ENCODE results near the gene ATG14.
"Not testable (repeated sequence)": the region's sequence is repeated elsewhere in the genome, so short reads cannot be mapped to it uniquely, and the experiment has no call there.

Gene ATG14

GRCh38 chr14:55352201-55352600, 59.4 kb downstream of the ATG14 start:
- TF ChIP-seq CTCF (IDR thresholded peaks at IDR 0.05; ENCODE audit: insufficient read depth, missing control alignments): no peak
- FAIRE-seq (no peak), DNase-seq (ENCODE audit: insufficient read length, low spot score) (no peak)

GRCh38 chr14:55351111-55351510, 60.5 kb downstream of the ATG14 start:
- TF ChIP-seq CTCF (IDR thresholded peaks at IDR 0.05; ENCODE audit: insufficient read depth, missing control alignments): no peak
- no peak for FAIRE-seq

GRCh38 chr14:55350461-55350860, 61.2 kb downstream of the ATG14 start:
- FAIRE-seq (no peak), DNase-seq (ENCODE audit: insufficient read length, low spot score) (no peak)
- TF ChIP-seq CTCF (IDR thresholded peaks at IDR 0.05; ENCODE audit: insufficient read depth, missing control alignments): no peak

More at GRCh38 chr14:55351111-55351510, 60.5 kb downstream of the ATG14 start:
- DNase-seq (ENCODE audit: insufficient read length, low spot score): no peak

- TF ChIP-seq CTCF (IDR thresholded peaks at IDR 0.05; ENCODE audit: insufficient read depth, missing control alignments): no peak
- FAIRE-seq (no peak), DNase-seq (ENCODE audit: insufficient read length, low spot score) (no peak)
Measured at GRCh38 chr14:55349565-55349964, 62.1 kb downstream of the ATG14 start.

GRCh38 chr14:55348766-55349453, 62.7 kb downstream of the ATG14 start:
- FAIRE-seq (no peak), DNase-seq (ENCODE audit: insufficient read length, low spot score) (no peak)
- TF ChIP-seq CTCF (IDR thresholded peaks at IDR 0.05; ENCODE audit: insufficient read depth, missing control alignments): no peak

- no peak for TF ChIP-seq CTCF (IDR thresholded peaks at IDR 0.05; ENCODE audit: insufficient read depth, missing control alignments)
- FAIRE-seq (no peak), DNase-seq (ENCODE audit: insufficient read length, low spot score) (no peak)
Measured at GRCh38 chr14:55347748-55348147, 63.9 kb downstream of the ATG14 start.

GRCh38 chr14:55347040-55347439, 64.6 kb downstream of the ATG14 start:
- DNase-seq (ENCODE audit: insufficient read length, low spot score) (no peak), FAIRE-seq (no peak)
- no peak for TF ChIP-seq CTCF (IDR thresholded peaks at IDR 0.05; ENCODE audit: insufficient read depth, missing control alignments)

GRCh38 chr14:55344582-55345163, 67.0 kb downstream of the ATG14 start:
- DNase-seq (ENCODE audit: insufficient read length, low spot score); FAIRE-seq: not testable (repeated sequence)
